Progenitor cell of endocrine pancreas (in vitro differentiated cells): ENCODE results near the gene PCK2. TPM values are rescaled to one million over a fixed set of nuclear protein-coding genes. Genes with fewer than 3 reads are reported as not detected.
A peak's percentile ranks its signal among the peaks of the same experiment; 100 is the strongest.
"Not testable (repeated sequence)": the region's sequence is repeated elsewhere in the genome, so short reads cannot be mapped to it uniquely, and the experiment has no call there.

ENCODE experiments used
- DNase-seq: peaks from one replicate; pipeline ENCODE4 v3.0.0; 2021; ENCODE audit warnings: low spot score; ENCODE audit not compliant: unreplicated experiment
- H3K27ac Mint-ChIP-seq: 2 replicates; pipeline ENCODE4 v1.8.0; 2021; ENCODE audit warnings: mild to moderate bottlenecking, moderate library complexity, mixed read lengths
- H3K27me3 Mint-ChIP-seq: 2 replicates; pipeline ENCODE4 v1.8.0; 2021; ENCODE audit warnings: mixed read lengths
- H3K36me3 Mint-ChIP-seq: 2 replicates; pipeline ENCODE4 v1.8.0; 2022; ENCODE audit warnings: mixed read lengths; ENCODE audit not compliant: insufficient read depth
- H3K4me1 Mint-ChIP-seq: 2 replicates; pipeline ENCODE4 v1.8.0; 2021; ENCODE audit warnings: low read depth, mixed read lengths
- H3K4me3 Mint-ChIP-seq: 2 replicates; pipeline ENCODE4 v1.8.0; 2021; ENCODE audit warnings: low read depth, mild to moderate bottlenecking, moderate library complexity, mixed read lengths
- H3K9me3 Mint-ChIP-seq: 2 replicates; pipeline ENCODE4 v1.8.0; 2021; ENCODE audit warnings: low read depth, mixed read lengths
- long read RNA-seq: library from polyadenylated mRNA; unstranded; transcript quantifications from one replicate; pipeline ENCODE4 v2.0.0, GENCODE V29; 2020
- total RNA-seq: library from RNA; stranded (reverse); gene quantifications from 2 replicates; pipeline ENCODE4 v1.2.1, GENCODE V29; 2021
- TF ChIP-seq, protein P1 (sequence below): fragments of 200-600 bp; sonication (generic); IDR thresholded peaks from one replicate; pipeline ENCODE4 v1.5.0; 2021; ENCODE audit warnings: antibody characterized with exemption, mild to moderate bottlenecking; ENCODE audit not compliant: unreplicated experiment

PCK2 gene
- 29.7 and 34.7 TPM in 2 replicates for total RNA-seq
- long read RNA-seq, transcript PCK2-201 (10 exons, 2,357 nt), result major isoform, 39 of 59 reads
- long read RNA-seq, partial matches to known transcripts, result 5 of 59 reads
- long read RNA-seq, other reads (novel, unspliced or antisense), result 14 of 59 reads

DNA sequence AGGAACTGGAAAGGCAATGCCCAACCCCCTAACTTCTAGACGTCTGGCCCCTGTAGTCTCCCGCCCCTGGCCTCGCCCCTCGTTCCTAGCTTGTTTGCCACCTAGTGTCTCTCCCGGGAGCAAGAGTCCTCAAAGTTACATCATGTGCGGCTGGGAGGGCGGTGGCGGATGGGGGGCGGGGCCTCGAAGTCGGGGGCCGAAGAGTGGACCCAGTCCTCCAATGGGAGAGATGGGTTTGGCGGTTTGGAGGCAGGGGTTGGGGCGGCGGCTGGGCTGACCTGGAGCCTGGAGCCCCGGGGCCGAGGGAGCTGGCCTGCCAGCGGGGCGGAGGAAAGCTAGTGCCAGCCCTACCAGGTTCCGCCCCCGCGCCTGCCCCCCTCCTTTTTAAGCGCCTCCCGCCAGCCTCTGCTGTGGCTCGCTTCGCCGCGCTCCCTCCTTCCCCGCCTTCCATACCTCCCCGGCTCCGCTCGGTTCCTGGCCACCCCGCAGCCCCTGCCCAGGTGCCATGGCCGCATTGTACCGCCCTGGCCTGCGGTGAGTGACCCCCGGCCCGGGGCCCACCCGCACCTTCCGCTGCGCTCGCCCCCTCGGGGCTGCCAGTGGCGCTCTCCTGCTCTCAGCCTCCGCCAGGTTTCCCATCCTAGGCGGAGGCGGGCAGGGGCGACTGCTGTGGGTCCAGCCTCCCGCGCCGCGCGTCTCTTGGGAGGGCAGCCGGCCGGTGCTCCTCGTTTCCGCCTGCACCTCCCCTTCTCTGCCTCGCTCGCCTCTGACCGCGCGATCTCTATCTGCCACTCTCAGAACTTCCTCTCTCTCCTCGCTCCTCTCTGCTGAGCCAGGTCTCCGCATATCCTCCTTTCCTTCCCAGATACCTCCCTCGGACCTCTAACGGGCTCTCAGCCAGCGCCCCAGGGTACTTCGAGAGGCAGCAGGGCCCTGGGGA lies at the start of gene PCK2:
PCK2 (plus strand) TSS at position 411 of the 940 bp plus-strand sequence; CDS start at position 506, 95 bp downstream.
- H3K36me3 Mint-ChIP-seq, result no peaks in the 10 kb centered on the region
- peak within 1 kb of the TSS; percentile 96 for H3K4me3 Mint-ChIP-seq
- peak; percentile 74 for DNase-seq
- no peaks in the 10 kb centered on the region for H3K27me3 Mint-ChIP-seq
- H3K9me3 Mint-ChIP-seq, result no peaks in the 10 kb centered on the region
- TF ChIP-seq, protein P1, sequence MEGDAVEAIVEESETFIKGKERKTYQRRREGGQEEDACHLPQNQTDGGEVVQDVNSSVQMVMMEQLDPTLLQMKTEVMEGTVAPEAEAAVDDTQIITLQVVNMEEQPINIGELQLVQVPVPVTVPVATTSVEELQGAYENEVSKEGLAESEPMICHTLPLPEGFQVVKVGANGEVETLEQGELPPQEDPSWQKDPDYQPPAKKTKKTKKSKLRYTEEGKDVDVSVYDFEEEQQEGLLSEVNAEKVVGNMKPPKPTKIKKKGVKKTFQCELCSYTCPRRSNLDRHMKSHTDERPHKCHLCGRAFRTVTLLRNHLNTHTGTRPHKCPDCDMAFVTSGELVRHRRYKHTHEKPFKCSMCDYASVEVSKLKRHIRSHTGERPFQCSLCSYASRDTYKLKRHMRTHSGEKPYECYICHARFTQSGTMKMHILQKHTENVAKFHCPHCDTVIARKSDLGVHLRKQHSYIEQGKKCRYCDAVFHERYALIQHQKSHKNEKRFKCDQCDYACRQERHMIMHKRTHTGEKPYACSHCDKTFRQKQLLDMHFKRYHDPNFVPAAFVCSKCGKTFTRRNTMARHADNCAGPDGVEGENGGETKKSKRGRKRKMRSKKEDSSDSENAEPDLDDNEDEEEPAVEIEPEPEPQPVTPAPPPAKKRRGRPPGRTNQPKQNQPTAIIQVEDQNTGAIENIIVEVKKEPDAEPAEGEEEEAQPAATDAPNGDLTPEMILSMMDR, result peak; percentile 11
- peaks cover 14% of the 10 kb centered on the region for H3K4me1 Mint-ChIP-seq
- H3K27ac Mint-ChIP-seq, result peak within 1 kb of the TSS; percentile 96

DNA sequence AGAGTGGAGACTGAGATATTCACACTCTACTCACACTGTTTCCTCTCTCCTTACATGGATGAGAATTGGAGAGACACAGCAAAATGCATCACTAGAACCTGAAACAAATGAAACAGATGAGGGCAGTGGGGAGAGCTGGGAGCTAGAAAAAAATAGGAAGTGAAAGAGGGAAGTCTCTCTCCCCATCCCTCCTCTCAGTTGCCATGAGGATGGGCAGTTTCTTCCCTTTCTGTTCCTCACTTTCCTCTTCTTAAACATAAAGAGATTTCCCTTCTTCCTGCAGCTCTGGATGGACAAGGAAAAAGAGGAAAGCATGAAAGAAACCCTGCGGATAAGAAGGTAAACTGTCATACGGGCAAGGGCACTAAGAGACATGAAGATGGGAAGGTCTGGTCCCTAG lies 45.1 kb upstream of the PCK2 start:
- H3K27ac Mint-ChIP-seq, H3K4me3 Mint-ChIP-seq, H3K9me3 Mint-ChIP-seq, H3K36me3 Mint-ChIP-seq, DNase-seq: not testable (repeated sequence)
- Mint-ChIP-seq H3K4me1 (peaks cover 12% of the 10 kb centered on the region), H3K27me3 (peaks cover 19% of the 10 kb centered on the region)

DNA sequence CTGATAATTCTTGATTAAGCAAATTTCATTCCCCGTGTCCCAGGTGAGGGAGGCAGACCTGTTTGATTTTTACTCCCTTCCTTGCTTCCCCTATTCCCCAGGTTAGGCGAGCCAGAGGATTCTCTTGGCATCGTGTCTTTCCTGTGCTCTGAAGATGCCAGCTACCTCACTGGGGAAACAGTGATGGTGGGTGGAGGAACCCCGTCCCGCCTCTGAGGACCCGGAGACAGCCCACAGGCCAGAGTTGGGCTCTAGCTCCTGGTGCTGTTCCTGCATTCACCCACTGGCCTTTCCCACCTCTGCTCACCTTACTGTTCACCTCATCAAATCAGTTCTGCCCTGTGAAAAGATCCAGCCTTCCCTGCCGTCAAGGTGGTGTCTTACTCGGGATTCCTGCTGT lies 43.4 kb upstream of the PCK2 start:
- H3K36me3 Mint-ChIP-seq, DNase-seq, H3K27ac Mint-ChIP-seq, H3K9me3 Mint-ChIP-seq: not testable (repeated sequence)
- peaks cover 19% of the 10 kb centered on the region for H3K27me3 Mint-ChIP-seq
- peaks cover 12% of the 10 kb centered on the region for H3K4me1 Mint-ChIP-seq
- H3K4me3 Mint-ChIP-seq, result peak overlapping the region; percentile 70

- Mint-ChIP-seq H3K27me3 (peaks cover 19% of the 10 kb centered on the region), H3K9me3 (no peaks in the 10 kb centered on the region)
These were observed 42.8 kb upstream of the PCK2 start for GRCh38 chr14:24051176-24051788.

GRCh38 chr14:24051789-24052655 lies 42.1 kb upstream of the PCK2 start, which contains the start of gene CARMIL3:
CARMIL3 (plus strand) TSS chr14:24052009; CDS start chr14:24052154, 145 bp downstream.
- DNase-seq, result peak; percentile 61
- Mint-ChIP-seq H3K4me3 (peak within 1 kb of the TSS; percentile 71), H3K4me1 (peaks cover 12% of the 10 kb centered on the region), H3K27me3 (peaks cover 19% of the 10 kb centered on the region), H3K36me3 (no peaks in the 10 kb centered on the region), H3K27ac (peak within 1 kb of the TSS; percentile 88), H3K9me3 (no peaks in the 10 kb centered on the region)
- TF ChIP-seq, protein P1, result no peak

More at GRCh38 chr14:24051176-24051788, 42.8 kb upstream of the PCK2 start:
- DNase-seq, result no peak
- Mint-ChIP-seq H3K27ac (peak overlapping the region; percentile 88), H3K36me3 (no peaks in the 10 kb centered on the region), H3K4me1 (peaks cover 12% of the 10 kb centered on the region), H3K4me3 (peak overlapping the region; percentile 70)
- TF ChIP-seq, protein P1, result no peak
